ENCODE data around the gene OTX2.

The OTX2 gene

DNA sequence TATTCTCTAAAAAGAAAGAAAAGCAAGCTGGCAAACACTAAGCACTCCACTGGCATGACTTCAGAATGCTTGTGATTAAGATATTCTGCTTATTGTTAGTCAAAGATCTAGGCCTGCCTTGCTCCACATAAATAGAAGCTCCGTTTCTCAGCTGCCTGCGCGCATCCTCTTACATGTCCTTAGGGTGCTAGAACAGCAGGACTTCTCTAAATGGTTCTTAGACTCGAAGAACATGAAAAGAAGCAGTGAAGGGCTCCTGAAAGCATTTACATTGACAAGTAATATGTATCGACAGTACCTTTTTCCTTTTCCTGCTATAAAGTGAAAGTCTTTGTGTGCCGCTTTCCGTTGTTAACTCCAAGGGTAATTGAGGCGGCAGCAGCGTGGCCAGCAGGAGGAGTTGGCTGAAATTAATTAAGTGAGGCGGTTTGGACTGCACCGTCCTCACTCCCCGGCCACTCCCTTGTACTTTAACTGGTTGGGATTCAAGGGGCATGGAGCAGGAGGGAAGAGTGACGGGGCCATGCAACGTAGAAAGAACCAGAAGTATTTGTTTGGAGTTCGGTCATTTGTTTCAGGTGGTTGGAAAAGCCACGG lies 34.2 kb upstream of the OTX2 start:
- TF ChIP-seq, protein P1, sequence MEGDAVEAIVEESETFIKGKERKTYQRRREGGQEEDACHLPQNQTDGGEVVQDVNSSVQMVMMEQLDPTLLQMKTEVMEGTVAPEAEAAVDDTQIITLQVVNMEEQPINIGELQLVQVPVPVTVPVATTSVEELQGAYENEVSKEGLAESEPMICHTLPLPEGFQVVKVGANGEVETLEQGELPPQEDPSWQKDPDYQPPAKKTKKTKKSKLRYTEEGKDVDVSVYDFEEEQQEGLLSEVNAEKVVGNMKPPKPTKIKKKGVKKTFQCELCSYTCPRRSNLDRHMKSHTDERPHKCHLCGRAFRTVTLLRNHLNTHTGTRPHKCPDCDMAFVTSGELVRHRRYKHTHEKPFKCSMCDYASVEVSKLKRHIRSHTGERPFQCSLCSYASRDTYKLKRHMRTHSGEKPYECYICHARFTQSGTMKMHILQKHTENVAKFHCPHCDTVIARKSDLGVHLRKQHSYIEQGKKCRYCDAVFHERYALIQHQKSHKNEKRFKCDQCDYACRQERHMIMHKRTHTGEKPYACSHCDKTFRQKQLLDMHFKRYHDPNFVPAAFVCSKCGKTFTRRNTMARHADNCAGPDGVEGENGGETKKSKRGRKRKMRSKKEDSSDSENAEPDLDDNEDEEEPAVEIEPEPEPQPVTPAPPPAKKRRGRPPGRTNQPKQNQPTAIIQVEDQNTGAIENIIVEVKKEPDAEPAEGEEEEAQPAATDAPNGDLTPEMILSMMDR (IDR thresholded peaks at IDR 0.05; ENCODE audit: low read depth, low read length) = no peak

DNA sequence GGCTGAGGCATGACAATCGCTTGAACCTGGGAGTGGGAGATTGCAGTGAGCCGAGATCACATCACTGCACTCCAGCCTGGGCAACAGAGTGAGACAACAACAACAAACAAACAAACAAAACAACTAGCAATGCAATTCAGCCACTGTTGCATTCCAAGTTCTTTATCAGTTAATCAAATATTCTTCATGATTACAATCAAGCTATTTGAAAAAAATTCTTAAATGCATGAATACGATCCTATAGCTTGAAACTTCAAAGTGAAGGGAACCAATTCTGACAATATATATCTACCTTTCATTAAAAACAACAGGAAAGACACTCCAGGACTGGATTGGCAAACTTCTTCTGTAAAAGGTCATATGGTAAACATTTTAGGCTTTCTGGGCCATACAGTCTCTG lies 31.3 kb upstream of the OTX2 start:
- TF ChIP-seq, protein P1 (IDR thresholded peaks at IDR 0.05; ENCODE audit: low read depth, low read length) = no peak
- H3K4me3 ChIP-seq (ENCODE audit: low read depth, low read length) = no peak overlapping the region

More for the DNA sequence above, 34.2 kb upstream of the OTX2 start:
- no peak overlapping the region for H3K4me3 ChIP-seq (ENCODE audit: low read depth, low read length)

DNA sequence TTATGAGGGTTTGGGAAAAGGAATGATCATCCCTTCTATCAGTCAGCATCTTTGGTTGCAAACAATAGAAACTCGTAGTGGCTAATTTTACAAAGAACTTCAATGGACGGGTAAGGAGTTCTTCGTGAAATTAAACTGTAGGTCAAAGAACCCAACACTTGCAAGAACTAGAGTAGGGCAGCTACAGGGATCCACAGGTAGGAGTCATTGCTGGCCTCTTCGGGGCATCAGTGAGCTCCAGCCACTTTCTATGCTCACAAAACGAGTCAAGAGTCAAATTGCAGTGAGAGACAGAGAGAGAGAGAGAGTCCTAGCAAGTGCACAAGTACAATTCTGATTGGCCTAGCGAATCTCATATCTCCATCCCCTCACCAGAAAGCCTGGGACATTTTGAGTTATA lies 29.9 kb upstream of the OTX2 start:
- TF ChIP-seq, protein P1 (IDR thresholded peaks at IDR 0.05; ENCODE audit: low read depth, low read length) = no peak
- H3K4me3 ChIP-seq (ENCODE audit: low read depth, low read length) = no peak overlapping the region

DNA sequence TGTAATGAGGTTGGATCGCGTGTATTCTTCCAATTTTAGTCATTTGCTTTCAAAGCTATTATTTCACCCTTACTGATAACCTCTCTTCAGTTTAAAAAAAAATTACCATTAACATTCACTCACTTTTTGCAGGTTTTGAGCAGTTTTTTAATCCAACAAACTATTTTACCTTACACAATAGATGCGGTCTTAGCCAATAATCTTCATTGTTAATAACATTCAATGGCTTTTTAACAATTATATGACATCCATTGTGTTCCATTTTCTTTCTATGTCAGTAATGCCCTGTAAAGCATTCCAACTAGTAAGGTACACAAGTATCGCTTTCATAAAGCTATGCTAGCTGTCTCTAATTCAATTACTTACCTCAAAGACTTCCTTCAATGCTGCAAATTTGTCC lies 18.9 kb upstream of the OTX2 start:
- TF ChIP-seq, protein P1 (IDR thresholded peaks at IDR 0.05; ENCODE audit: low read depth, low read length) = no peak
- H3K4me3 ChIP-seq (ENCODE audit: low read depth, low read length) = no peak overlapping the region

DNA sequence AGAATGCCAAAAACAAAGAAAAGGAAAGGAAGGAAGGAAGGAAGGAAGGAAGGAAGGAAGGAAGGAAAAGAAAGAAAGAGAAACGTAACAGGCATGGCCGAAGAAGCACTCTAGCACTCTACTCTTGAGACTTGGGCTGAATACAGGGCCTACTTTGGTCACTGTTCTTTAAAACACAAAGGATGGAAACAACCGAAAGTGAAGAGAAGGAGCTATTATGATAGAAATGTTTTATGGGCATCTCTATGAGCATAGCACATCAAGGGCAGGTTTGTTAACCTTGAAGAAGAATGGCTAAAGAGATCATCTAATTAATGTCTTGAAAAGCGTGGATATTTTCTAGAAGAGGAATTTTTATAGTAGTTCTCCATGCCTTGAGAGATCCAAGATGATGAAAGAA lies 15.9 kb upstream of the OTX2 start:
- TF ChIP-seq, protein P1 (IDR thresholded peaks at IDR 0.05; ENCODE audit: low read depth, low read length) = no peak
- H3K4me3 ChIP-seq (ENCODE audit: low read depth, low read length) = no peak overlapping the region

GRCh38 chr14:56821805-56822610 lies 11.7 kb upstream of the OTX2 start:
- H3K4me3 ChIP-seq (ENCODE audit: low read depth, low read length) = no peak overlapping the region
- TF ChIP-seq, protein P1 (IDR thresholded peaks at IDR 0.05; ENCODE audit: low read depth, low read length) = no peak

DNA sequence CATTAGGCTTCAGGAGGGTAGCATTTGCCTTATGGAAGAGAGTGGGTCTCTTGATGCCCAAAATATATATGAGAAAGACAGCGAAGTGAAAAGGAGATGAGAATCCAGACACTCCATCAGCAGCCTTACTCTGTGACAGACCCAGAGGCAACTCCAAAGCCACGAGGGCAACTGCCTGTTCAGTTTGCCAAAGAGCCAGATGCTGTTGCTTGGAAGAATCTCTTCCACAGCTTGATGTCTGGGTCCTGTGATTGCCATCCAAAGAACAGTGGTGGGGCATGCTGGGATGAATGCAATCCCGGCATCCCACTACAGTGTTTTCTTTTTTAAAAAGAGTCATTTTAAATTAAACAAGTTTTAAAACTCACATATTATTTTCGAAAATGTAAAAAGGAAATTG lies 10.9 kb upstream of the OTX2 start:
- TF ChIP-seq, protein P1 (IDR thresholded peaks at IDR 0.05; ENCODE audit: low read depth, low read length) = no peak
- H3K4me3 ChIP-seq (ENCODE audit: low read depth, low read length) = no peak overlapping the region
